Measurements from ENCODE around the gene CDKAL1. TPM values are rescaled to one million over a fixed set of nuclear protein-coding genes. Genes with fewer than 3 reads are reported as not detected.

CDKAL1 gene
- total and polyA plus RNA-seq, 9 of the 15 experiments (the other 6 are each of a cell fraction or from before 2014, with no cell fraction given) = 11.2 to 36.3 (median 20.1) TPM

DNA sequence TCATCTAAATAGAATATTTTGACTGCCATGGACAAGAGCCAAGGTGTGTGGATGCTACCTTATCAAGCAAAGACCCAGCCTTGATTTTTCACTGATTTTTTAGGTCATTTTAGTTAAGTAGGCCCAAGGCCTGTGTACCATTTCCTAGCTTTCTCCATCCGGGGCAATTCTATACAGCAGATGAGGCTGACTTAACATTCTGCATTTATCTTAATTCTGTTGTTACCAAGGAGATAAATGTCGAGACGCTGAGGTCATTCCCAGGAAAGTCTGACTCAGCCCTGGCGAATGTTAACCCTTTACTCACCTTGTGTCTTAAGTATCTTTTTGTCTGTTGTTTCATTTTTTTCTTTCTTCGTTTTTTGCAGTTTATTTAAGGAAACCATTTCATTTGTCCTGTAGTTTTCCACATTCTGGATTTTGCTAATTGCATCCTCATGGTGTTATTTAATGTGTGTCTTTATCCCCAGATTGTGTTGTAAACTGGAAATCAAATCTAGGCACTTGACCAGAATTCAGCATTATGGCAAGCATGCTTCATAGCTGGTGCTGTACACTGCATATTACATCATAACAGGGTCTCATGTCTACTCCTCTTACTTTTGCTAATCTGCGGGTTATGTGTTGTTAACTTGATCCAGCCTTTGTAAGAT lies 277.0 kb downstream of the CDKAL1 start (continued):
- no peak for TF ChIP-seq CBX5 (IDR thresholded peaks at IDR 0.05; ENCODE audit: borderline replicate concordance, low read depth)
- TF ChIP-seq RFX1 (IDR thresholded peaks at IDR 0.05) = peak; percentile 93
- TF ChIP-seq KDM1A (IDR thresholded peaks at IDR 0.05) = peak; percentile 75 to 79; a peak in 3 of 4 replicates
- TF ChIP-seq, protein P1, sequence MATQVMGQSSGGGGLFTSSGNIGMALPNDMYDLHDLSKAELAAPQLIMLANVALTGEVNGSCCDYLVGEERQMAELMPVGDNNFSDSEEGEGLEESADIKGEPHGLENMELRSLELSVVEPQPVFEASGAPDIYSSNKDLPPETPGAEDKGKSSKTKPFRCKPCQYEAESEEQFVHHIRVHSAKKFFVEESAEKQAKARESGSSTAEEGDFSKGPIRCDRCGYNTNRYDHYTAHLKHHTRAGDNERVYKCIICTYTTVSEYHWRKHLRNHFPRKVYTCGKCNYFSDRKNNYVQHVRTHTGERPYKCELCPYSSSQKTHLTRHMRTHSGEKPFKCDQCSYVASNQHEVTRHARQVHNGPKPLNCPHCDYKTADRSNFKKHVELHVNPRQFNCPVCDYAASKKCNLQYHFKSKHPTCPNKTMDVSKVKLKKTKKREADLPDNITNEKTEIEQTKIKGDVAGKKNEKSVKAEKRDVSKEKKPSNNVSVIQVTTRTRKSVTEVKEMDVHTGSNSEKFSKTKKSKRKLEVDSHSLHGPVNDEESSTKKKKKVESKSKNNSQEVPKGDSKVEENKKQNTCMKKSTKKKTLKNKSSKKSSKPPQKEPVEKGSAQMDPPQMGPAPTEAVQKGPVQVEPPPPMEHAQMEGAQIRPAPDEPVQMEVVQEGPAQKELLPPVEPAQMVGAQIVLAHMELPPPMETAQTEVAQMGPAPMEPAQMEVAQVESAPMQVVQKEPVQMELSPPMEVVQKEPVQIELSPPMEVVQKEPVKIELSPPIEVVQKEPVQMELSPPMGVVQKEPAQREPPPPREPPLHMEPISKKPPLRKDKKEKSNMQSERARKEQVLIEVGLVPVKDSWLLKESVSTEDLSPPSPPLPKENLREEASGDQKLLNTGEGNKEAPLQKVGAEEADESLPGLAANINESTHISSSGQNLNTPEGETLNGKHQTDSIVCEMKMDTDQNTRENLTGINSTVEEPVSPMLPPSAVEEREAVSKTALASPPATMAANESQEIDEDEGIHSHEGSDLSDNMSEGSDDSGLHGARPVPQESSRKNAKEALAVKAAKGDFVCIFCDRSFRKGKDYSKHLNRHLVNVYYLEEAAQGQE (IDR thresholded peaks at IDR 0.05; ENCODE audit: borderline replicate concordance) = no peak
- TF ChIP-seq, protein P1 (CRISPR knock-in tag; IDR thresholded peaks at IDR 0.05; ENCODE audit: low read depth) = no peak
- TF ChIP-seq CEBPB (tag; IDR thresholded peaks at IDR 0.05) = peak; percentile 41; the same call in 1 of the 2 replicates
- TF ChIP-seq GABPA (tag; conservative IDR thresholded peaks at IDR 0.05; ENCODE audit: low read depth) = peak; percentile 60; the same call in 1 of the 2 replicates
- peak; percentile 59 for TF ChIP-seq CBFA2T3 (IDR thresholded peaks at IDR 0.05)
- TF ChIP-seq PRPF4 (IDR thresholded peaks at IDR 0.05; ENCODE audit: insufficient read depth, low read depth, low read length, poor library complexity, severe bottlenecking) = no peak
- peak; percentile 79 for TF ChIP-seq STAT5A (IDR thresholded peaks at IDR 0.05; ENCODE audit: borderline replicate concordance, low read length)
- peak; percentile 99 for TF ChIP-seq NFATC3 (IDR thresholded peaks at IDR 0.05)
- no peak for TF ChIP-seq ZNF239 (CRISPR knock-in tag; IDR thresholded peaks at IDR 0.05)
- TF ChIP-seq SMAD2 (IDR thresholded peaks at IDR 0.05; ENCODE audit: low read depth, low read length) = no peak
- no peak for TF ChIP-seq ZFP36 (IDR thresholded peaks at IDR 0.05; ENCODE audit: low read depth, low read length, partially characterized antibody)
- TF ChIP-seq ZNF263 (CRISPR knock-in tag; IDR thresholded peaks at IDR 0.05; ENCODE audit: borderline replicate concordance) = no peak
- TF ChIP-seq HDAC3 (IDR thresholded peaks at IDR 0.05; ENCODE audit: borderline replicate concordance, partially characterized antibody) = peak; percentile 84
- no peak for TF ChIP-seq CREBBP (IDR thresholded peaks at IDR 0.05; ENCODE audit: low read depth, low read length)
- no peak for TF ChIP-seq ZNF140 (CRISPR knock-in tag; IDR thresholded peaks at IDR 0.05)
- TF ChIP-seq, protein P2, sequence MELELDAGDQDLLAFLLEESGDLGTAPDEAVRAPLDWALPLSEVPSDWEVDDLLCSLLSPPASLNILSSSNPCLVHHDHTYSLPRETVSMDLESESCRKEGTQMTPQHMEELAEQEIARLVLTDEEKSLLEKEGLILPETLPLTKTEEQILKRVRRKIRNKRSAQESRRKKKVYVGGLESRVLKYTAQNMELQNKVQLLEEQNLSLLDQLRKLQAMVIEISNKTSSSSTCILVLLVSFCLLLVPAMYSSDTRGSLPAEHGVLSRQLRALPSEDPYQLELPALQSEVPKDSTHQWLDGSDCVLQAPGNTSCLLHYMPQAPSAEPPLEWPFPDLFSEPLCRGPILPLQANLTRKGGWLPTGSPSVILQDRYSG (tag; conservative IDR thresholded peaks at IDR 0.05; ENCODE audit: low read depth) = no peak
- TF ChIP-seq ZNF354B (CRISPR knock-in tag; IDR thresholded peaks at IDR 0.05) = no peak
- no peak for TF ChIP-seq POLR3G (IDR thresholded peaks at IDR 0.05; ENCODE audit: extremely low read depth, insufficient read length, insufficient replicate concordance)
- peak; percentile 60 for TF ChIP-seq NFE2 (IDR thresholded peaks at IDR 0.05; ENCODE audit: low read depth)
- no peak for TF ChIP-seq MIER1 (IDR thresholded peaks at IDR 0.05; ENCODE audit: low read depth)

All from K562 (cell line).